HG02973 (cell line): ENCODE data around the gene MBD3L1.

Source experiments
- ATAC-seq: cut with Tn5 transposase; IDR thresholded peaks from one replicate; pipeline ENCODE4 v1.9.1; 2021; ENCODE audit warnings: moderate library complexity; ENCODE audit not compliant: unreplicated experiment

Gene MBD3L1

DNA sequence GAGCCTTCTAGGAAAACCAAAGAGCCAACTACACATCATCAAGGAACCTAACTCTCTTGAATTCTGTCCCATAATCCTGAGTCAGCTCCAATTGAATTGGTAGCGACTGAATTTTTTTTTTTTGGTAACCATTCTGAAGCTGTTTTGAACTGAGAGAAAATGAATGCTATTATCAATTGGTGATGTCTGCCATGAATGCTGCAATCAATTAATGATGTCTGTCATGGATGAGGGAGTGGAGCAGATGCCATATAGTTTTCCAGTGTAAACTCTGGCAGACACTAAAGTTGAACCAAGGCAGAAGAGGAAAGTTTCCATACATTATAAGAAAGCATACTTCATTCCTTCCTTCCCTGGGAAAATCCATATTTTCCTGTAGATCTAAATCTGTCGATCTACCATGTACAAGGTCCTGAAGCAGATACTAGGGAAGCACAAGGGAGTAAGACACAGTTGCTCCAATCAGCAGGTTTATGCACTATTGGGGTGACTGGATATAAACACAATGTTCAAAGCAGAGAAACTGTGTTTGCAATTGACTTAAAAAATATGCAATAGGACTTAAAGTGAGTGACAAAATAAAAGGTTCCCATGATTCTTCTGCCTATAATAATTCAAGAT is 48.8 kb downstream of the MBD3L1 start:
- ATAC-seq: no peak

DNA sequence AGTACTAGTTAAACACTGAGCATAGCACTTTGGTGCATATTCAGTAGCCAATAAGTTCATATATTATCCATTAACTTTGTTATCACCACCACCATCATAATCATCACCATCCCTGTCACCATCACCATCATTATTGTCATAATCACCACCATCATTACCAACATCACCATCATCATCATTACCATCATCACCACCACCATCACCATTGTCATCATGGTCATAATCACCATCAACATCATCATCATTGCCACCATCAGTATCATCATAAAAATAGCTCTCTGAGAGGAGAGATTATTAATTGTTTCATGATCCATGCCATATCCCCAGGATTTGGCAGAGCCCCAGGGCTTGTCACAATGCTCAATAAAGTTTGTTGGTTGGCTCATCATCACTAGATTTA is 49.3 kb downstream of the MBD3L1 start:
- no peak for ATAC-seq

GRCh38 chr19:8884416-8884815 is 52.2 kb downstream of the MBD3L1 start:
- ATAC-seq: no peak

DNA sequence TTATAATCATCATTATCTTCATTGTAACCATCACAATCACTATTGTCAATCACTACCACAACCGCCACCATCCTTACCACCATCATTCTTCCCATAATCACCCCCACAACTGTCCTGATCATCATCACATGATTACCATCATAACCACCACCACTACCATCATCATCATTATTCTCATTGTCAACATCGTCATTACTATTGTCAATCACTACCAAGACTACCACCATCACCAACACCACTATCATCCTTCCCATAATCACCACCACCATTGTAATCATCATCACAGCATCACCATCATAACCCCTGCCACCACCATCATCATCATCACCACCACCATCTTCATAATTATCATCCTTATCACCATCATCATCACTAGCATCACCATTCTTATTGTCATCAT is 55.2 kb downstream of the MBD3L1 start:
- no peak for ATAC-seq

DNA sequence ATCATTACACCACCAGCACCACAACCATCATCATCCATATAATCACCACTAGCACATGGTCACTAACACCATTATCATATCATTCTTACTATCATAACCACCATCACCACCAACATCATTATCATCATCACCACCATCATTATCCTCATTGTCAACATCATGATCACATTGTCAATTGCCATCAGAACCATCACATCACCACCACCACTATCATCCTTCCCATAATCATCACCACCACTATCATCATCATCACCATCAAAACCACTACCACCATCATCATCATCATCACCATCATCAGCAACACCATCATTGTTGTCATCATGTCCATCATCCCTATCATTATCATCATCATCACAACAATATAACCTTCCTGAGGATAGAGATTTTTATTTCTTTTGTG is 58.1 kb downstream of the MBD3L1 start:
- ATAC-seq: no peak
